ENCODE results near the gene FAM184B.
"Not testable (repeated sequence)": the region's sequence is repeated elsewhere in the genome, so short reads cannot be mapped to it uniquely, and the experiment has no call there.

The FAM184B gene

DNA sequence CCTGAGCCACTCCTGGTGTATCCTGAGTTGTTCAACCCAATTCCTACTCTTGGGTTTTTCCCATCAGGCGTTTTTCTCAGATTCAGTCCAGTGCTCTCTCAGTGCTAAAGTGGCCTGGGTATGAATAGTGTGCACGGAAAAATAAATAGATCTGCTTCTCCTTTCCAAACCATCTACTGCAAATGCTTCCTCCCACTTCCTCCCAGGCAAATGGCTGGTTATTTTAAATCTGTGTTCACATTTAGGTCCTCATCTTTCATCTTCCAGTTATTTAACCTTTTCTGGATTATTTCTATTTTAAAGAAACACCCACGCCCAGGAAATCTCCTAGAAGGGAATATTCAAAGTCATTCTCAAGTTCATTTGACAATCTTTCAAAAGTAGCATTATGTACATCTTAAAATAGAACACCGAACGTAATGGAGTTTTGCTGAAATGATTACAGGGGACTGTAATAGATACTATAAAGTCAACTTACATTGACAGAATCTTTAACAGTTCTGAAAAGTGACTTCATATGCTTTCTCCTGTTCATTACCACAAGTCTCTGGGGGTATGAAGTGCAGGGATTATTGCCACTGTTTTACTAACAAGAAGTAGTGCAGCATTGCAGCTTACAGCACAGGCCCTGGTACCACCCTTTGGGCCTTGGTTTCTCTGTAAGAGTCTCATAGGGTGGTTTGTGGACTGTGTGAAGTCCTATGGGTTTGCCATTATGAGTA lies 100.7 kb downstream of the FAM184B start:
- no peak for FAIRE-seq

- FAIRE-seq = no peak
Measured at GRCh38 chr4:17670423-17670822, 111.0 kb downstream of the FAM184B start.

DNA sequence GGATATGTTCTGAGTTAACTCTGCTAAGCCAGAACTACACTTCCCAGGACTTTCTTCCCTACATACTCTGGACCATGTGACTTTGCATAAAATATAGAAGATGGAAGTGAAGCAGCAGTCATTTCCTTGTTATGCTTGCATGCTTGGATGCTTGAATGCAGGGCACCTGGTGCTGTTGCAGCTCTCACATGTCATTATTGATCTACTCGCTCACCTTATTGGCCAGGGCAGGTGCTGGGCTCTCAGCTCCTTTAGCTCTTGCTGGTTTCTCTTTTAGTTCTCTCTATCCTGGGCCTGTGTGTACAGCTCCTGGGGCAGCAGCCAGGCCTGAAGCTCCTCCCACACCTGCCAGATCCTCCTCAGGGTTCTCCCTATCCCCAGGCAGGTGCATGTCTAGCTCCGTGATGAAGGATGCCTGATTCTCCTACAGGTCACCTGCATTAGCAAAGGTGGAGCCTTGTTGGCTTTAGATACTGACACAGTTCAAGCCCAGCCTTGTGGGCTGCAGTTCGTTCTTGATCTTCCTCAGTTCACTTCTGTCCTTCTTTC lies 113.7 kb downstream of the FAM184B start:
- no peak for FAIRE-seq

DNA sequence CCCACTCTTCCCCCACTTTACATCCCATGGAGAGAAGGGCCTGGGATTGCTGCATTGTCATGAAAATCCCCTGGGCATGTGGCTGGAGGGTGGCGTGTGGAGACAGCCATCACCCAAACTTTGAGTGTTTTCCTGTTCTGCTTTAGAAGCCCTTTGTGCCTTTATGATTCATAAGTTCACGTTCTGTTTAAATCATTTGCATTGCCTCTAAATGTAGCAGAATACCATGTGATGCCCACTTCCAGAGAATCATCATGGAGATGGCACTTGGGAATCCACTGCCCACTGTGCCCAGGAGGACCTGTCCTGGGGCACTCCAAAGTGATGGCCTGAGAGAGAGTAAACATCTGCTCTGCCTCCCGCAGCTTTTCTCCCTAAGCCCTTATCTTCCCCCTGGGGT lies 114.2 kb downstream of the FAM184B start:
- FAIRE-seq = no peak

- FAIRE-seq = no peak
Measured at GRCh38 chr4:17665852-17666251, 115.6 kb downstream of the FAM184B start.

GRCh38 chr4:17665346-17665745 lies 116.1 kb downstream of the FAM184B start:
- no peak for FAIRE-seq

DNA sequence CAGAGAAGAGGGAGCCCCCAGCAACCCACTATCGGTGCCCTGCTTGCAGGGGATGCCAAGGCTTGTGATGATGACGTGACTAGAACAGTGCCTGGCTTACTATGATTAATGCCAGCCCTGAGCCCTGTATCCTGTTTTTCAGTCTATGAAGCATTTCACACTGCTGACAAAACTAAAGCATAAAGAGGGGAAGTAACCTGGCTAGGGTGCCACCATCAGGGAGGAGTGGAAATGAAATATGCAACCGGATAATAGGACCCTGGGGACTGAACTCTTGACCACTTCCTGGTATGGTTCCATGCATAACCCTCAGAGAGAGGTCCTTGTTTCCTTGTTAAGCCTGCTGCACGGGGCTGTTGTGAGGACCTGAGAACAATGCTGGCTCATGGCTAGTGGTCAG lies 116.7 kb downstream of the FAM184B start:
- FAIRE-seq = no peak

DNA sequence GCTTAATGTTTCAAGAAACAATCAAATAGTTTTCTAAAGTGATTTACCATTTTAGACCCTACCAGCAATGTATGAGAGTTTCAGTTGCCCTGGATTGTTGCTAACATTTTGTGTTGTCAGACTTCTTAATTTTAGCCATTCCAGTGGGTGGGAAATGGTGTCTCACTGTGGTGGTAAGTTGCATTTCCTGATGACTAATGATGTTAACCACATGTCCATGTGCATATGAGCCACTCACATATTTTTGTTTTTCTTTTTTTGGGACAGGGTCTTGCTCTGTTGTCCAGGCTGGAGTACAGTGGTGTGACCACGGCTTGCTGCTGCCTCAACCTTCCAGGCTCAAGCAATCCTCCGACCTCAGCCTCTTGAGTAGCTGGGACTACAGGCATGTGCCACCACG lies 118.7 kb downstream of the FAM184B start:
- FAIRE-seq = no peak

DNA sequence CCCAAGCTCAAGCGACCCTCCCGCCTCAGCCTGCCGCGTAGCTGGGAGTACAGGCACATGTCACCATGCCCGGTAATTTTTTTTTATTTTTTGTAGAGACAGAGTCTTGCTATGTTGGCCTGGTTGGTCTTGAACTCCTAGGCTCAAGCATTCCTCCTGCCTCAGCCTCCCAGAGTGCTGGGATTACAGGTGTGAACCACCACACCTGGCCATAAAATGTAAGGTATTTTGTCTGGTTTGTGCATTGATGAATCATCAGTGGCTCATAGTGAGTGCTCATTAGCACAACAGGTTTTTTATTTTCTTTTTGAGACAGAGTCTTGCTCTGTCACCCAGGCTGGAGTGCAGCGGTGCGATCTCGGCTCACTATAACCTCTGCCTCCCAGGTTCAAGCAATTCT lies 122.2 kb downstream of the FAM184B start:
- not testable (repeated sequence) for FAIRE-seq

DNA sequence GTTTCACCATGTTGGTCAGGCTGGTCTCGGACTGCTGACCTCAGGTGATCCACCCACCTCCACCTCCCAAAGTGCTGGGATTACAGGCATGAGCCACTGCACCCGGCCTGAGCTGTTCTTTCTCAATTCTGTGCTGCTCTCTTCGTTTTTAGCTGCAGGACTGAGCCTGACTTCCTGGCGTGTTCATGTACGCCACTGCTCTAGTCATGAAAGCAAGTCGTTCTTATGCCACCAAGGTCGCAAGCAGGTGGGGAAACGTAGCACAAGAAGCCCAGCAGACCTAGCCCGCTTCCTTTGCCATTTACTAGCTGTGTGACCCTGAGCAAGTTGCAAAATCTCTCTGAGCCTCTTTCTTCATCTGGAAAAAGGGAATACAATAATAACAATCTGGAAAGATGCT lies 123.6 kb downstream of the FAM184B start:
- FAIRE-seq = no peak

GRCh38 chr4:17657090-17657489 lies 124.3 kb downstream of the FAM184B start:
- no peak for FAIRE-seq

DNA sequence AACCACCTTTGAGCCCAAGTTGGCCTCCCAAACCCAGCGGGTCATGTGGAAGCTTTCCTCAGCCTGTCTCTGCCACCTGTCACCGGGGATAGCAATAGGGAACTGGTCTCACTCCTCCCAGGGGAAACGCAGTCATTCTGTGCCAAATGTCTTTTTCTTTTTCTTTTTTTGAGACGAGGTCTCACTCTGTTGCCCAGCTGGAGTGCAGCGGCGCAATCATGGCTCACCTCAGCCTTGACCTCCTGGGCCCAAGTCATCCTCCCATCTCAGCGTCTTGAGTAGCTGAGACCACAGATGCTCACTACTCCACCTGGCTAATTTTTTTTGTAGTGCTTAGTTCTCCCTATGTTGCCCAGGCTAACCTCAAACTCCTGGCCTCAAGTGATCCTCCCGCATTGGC lies 126.7 kb downstream of the FAM184B start:
- FAIRE-seq = no peak

- no peak for FAIRE-seq
Measured at GRCh38 chr4:17650406-17650805, 131.0 kb downstream of the FAM184B start.

DNA sequence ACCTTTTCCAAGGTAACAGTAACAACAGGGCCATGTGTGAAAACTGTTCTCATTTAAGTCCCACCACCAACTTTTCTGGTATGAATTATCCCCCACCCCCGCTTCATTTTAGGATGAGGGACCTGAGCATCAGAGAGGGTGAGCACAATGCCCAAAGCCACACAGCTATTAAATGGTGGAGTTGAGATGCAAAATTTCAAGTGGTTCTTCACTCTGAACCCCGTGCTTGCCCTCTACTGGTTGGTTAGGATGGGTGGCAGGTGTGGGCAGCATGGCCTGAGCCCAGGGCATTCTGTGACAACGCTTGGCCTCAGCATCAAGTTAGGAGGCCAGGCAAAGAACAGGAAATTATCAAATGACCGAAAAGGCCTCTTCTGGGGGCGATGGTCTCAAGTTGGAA lies 133.5 kb downstream of the FAM184B start:
- no peak for FAIRE-seq

DNA sequence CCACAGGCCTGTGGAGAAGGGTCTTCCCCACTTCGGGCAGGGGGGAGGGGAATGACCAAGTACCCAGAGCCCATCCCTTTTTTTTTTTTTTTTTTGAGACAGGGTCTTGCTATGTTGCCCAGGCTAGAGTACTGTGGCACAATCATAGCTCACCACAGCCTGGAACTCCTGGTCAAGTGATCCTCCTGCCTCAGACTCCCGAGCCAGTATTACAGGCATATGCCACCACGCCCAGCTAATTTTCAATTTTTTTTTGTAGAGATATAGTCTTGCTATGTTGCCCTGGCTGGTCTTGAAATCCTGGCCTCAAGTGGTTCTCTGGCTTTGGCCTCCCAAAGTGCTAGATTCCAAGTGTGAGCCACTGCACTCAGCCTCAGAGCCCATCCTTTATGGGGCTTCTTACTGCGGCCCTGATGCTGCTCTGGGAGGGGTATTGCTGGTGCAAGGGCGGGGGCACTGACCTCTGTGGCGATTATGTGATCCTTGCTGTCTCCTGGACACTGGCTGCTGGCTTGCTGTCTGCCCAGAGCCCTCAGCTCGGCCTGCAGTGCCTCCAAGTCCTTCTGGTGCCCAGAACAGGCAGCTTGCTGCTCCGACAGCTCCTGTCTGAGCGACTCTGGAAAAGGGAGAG lies 134.1 kb downstream of the FAM184B start:
- no peak for FAIRE-seq

- FAIRE-seq = no peak
Measured at GRCh38 chr4:17646693-17647092, 134.7 kb downstream of the FAM184B start.

DNA sequence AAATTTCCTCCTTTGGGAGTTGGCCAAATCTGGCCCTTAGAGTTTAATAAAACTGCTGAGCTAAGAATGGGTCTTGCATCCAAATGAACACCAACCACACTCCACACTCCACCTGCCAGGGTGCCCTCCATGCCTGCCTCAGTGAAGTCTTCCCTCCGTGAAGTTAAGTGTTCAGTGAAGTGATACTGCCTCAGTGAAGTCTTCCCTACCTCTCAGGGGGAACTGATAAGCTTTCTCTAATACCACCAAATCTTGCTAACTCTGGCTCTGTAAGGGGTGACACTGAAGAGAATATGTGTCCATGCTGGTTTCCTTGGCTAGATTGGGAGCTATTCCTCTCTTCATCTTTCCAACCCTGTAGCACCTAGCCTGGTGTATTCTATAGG lies 139.0 kb downstream of the FAM184B start:
- FAIRE-seq = no peak

- FAIRE-seq = no peak
Measured at GRCh38 chr4:17639136-17639535, 142.3 kb downstream of the FAM184B start.

DNA sequence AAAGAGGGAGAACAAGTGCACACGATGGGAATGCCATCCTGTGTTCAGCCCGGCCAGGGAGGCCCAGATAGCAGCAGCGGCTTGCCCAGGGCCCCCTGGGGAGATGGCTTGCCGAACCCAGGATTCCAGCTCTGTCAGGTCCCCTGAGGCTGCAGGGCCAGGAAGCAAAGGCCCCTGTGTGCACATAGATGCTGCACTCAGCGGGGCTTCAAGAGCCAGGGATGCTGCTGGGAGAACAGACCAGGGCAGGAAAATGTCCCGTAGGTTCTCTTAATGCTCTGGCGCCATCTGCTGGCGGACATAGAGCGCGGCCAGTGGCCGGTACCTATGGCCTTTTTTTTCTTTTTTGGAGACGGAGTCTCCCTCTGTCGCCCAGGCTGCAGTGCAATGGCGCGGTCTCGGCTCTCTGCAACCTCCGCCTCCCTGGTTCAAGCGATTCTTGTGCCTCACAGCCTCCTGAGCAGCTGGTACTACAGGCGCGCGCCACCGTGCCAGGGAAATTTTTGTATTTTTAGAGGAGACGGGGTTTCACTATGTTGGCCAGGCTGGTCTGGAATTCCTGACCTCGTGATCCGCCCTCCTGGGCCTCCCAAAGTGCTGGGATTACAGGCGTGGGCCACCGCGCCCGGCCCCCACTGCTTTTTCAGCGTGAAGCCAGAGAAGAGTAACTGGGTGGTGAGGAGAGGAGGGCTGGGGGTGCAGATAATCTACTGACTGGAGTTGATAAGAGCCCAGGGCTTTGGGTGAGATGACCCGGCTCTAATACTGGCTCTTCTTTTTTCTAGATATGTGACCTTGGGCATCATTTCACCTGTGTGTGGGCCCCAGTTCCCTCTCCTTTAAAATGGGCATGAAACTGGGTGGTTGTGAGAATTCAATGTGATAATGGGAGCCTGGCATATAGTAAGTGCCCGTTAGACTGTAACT lies 144.5 kb downstream of the FAM184B start:
- peak; percentile 91 for FAIRE-seq

DNA sequence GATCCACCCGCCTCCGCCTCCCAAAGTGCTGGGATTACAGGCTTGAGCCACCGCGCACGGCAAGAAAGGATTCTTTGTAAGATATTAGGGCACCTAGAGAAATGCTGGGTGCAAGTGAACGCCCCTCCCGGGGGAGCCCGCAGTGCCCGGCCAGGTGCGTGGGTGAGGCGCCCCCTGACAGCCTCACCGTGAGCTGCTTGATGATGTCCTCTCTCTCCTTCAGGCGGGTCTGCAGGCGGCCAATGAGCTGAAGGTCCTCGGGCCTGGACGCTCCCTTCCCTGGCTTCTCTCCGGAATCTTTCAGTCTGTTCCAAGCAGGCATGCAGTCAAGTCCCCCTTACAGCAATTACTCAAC lies 145.1 kb downstream of the FAM184B start:
- FAIRE-seq = no peak

DNA sequence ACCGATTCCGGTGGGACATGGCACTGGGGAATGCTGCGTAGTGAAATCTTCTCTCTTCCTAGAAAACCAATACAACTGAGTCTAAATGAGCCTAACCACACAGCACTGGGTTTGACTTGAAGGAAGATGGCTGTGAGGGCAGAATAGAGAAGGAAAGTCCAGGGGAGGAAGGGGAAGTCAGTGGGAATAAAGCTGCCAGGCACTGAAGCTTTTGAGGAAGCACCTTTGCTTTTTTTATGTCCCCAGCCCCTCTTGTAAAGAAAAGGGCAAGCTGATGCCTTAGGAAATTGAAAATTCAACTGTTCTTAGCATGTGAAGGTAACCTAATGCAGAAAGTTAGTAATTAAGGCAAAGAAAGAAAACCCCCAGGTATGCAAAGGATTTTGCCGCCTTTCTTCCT lies 146.4 kb downstream of the FAM184B start:
- FAIRE-seq = no peak

- FAIRE-seq = no peak
Measured at GRCh38 chr4:17633600-17633999, 147.8 kb downstream of the FAM184B start.

DNA sequence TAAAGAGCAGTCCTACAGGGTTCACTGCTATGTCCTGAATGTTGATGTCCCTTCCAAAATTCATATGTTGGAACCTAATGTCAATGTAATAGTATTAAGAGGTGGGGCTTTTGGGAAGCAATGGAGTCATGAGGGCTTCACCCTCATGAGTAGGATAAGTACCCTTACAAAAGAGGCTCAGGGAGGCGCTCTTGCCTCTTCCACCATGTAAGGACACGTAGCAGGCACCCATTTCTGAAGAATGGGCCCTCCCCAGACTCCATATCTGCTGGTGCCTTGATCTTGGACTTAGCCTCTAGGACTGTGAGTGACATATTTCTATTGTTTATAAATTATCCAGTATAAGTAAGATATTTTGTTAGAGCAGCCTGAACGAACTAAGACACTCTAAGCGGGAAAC lies 151.2 kb downstream of the FAM184B start:
- FAIRE-seq = no peak

- FAIRE-seq = no peak
Measured at GRCh38 chr4:17624821-17625220, 156.6 kb downstream of the FAM184B start.

Data from G401.6 (cell line).